HL-60 (cell line): Measurements from ENCODE around the gene PCSK5.

ENCODE experiments used
- DNase-seq, 2 experiments: peaks; one replicate each; pipeline ENCODE4 v3.0.0-alpha.2; 2010 to 2020; ENCODE audit warnings: low read depth in 1 of 2, low spot score in 1 of 2
- H3K27ac ChIP-seq: fragments of 250-450 bp; sonication (Bioruptor Pico); replicated peaks from 2 replicates; pipeline ENCODE4 v1.5.1; 2020; ENCODE audit warnings: mild to moderate bottlenecking, moderate library complexity
- H3K27me3 ChIP-seq: fragments of 250-450 bp; sonication (Bioruptor Pico); 2 replicates; pipeline ENCODE4 v1.5.1; 2021; ENCODE audit warnings: mild to moderate bottlenecking, moderate library complexity; ENCODE audit not compliant: insufficient read depth, poor library complexity, severe bottlenecking
- H3K4me3 ChIP-seq: replicated peaks from 2 replicates; pipeline ENCODE4 v1.5.1; 2011; ENCODE audit warnings: mild to moderate bottlenecking, control low read depth, low read length; ENCODE audit not compliant: insufficient read depth
- GABPA ChIP-seq: IDR thresholded peaks from 2 replicates; pipeline ENCODE4 v1.6.1; 2012; ENCODE audit warnings: low read depth
- POLR2AphosphoS5 ChIP-seq: IDR thresholded peaks from 2 replicates; pipeline ENCODE4 v1.6.1; 2012; ENCODE audit warnings: low read depth
- SPI1 ChIP-seq: IDR thresholded peaks from 2 replicates; pipeline ENCODE4 v1.6.1; 2012; ENCODE audit warnings: low read depth, mild to moderate bottlenecking, borderline replicate concordance
- TF ChIP-seq, protein P1 (sequence below): IDR thresholded peaks from 2 replicates; pipeline ENCODE4 v1.6.1; 2012; ENCODE audit warnings: low read depth; ENCODE audit not compliant: insufficient replicate concordance
- TF ChIP-seq, protein P2 (sequence below): IDR thresholded peaks from one replicate; pipeline ENCODE4 v1.5.1; 2011; ENCODE audit warnings: low read length, control low read depth, inconsistent platforms; ENCODE audit not compliant: insufficient read depth

Gene PCSK5

DNA sequence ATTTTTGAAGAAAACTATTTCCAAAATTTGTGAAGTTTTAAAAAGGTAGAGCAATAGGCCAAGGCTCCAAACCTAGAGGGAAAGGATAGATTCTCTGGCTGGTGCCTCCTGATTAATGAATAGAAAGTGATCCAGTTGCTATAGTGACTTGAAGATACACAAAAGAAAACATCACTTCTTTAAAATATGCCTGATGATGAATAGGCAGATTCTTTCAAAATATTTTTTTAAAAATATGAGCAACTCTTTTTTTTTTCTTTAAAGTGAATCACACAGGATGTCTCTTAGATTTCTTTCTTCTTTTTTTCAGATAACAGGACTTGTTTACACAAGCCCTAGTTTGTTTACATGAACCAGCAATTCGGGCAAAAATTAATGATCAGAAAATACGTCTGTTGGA lies 379.3 kb downstream of the PCSK5 start:
- H3K27me3 ChIP-seq, result no peaks in the 10 kb centered on the region
- DNase-seq, result no peak
- no peak overlapping the region for H3K27ac ChIP-seq
- TF ChIP-seq, protein P1, sequence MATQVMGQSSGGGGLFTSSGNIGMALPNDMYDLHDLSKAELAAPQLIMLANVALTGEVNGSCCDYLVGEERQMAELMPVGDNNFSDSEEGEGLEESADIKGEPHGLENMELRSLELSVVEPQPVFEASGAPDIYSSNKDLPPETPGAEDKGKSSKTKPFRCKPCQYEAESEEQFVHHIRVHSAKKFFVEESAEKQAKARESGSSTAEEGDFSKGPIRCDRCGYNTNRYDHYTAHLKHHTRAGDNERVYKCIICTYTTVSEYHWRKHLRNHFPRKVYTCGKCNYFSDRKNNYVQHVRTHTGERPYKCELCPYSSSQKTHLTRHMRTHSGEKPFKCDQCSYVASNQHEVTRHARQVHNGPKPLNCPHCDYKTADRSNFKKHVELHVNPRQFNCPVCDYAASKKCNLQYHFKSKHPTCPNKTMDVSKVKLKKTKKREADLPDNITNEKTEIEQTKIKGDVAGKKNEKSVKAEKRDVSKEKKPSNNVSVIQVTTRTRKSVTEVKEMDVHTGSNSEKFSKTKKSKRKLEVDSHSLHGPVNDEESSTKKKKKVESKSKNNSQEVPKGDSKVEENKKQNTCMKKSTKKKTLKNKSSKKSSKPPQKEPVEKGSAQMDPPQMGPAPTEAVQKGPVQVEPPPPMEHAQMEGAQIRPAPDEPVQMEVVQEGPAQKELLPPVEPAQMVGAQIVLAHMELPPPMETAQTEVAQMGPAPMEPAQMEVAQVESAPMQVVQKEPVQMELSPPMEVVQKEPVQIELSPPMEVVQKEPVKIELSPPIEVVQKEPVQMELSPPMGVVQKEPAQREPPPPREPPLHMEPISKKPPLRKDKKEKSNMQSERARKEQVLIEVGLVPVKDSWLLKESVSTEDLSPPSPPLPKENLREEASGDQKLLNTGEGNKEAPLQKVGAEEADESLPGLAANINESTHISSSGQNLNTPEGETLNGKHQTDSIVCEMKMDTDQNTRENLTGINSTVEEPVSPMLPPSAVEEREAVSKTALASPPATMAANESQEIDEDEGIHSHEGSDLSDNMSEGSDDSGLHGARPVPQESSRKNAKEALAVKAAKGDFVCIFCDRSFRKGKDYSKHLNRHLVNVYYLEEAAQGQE, result no peak
- TF ChIP-seq GABPA (no peak), POLR2AphosphoS5 (no peak), SPI1 (no peak)
- TF ChIP-seq, protein P2, sequence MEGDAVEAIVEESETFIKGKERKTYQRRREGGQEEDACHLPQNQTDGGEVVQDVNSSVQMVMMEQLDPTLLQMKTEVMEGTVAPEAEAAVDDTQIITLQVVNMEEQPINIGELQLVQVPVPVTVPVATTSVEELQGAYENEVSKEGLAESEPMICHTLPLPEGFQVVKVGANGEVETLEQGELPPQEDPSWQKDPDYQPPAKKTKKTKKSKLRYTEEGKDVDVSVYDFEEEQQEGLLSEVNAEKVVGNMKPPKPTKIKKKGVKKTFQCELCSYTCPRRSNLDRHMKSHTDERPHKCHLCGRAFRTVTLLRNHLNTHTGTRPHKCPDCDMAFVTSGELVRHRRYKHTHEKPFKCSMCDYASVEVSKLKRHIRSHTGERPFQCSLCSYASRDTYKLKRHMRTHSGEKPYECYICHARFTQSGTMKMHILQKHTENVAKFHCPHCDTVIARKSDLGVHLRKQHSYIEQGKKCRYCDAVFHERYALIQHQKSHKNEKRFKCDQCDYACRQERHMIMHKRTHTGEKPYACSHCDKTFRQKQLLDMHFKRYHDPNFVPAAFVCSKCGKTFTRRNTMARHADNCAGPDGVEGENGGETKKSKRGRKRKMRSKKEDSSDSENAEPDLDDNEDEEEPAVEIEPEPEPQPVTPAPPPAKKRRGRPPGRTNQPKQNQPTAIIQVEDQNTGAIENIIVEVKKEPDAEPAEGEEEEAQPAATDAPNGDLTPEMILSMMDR, result no peak
- no peak overlapping the region for H3K4me3 ChIP-seq

DNA sequence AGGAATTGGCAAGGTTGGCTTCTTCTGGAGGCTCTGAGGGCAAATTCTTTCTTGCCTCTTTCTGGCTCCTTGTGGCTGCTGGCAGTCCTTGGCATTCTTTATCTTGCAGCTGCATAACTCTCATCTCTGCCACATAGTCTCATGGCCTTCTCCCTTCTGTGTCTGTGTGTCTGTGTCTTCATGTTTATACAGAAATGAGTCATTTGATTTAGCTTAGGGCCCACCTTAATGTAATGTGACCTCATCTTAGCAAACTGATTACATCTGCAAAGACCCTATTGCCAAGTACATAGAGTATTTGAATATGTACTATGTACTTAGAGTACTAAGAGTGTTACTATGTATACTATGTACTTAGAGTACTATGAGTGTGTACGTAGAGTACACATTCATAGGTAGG lies 381.3 kb downstream of the PCSK5 start:
- no peak overlapping the region for H3K4me3 ChIP-seq
- TF ChIP-seq SPI1 (no peak), GABPA (no peak)
- TF ChIP-seq, protein P2, result no peak
- no peaks in the 10 kb centered on the region for H3K27me3 ChIP-seq
- no peak for DNase-seq
- no peak overlapping the region for H3K27ac ChIP-seq

DNA sequence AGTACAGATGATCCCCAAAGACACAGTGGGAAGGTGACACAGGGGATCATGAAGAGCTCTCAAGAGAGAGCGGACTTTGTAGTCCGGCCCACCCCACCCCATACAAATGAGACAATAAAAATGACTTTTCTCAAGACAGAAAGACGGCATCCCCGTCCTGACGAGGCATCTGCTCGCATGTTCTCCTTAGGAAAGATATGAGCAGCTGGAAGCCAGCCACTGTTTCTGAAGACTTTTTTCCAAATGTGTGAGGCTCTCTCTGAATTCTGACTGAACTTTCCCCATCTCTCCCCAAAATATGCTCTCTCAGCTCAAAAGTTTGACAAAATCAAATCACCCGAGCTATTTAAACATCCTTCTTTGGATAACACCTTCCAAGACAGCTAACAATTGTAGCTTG lies 398.6 kb downstream of the PCSK5 start:
- no peak overlapping the region for H3K27ac ChIP-seq
- H3K4me3 ChIP-seq, result no peak overlapping the region
- H3K27me3 ChIP-seq, result no peaks in the 10 kb centered on the region
- no peak for DNase-seq
- TF ChIP-seq GABPA, result no peak
- no peak for TF ChIP-seq POLR2AphosphoS5
- TF ChIP-seq, protein P1, result no peak
- TF ChIP-seq SPI1, result no peak
- TF ChIP-seq, protein P2, result no peak

DNA sequence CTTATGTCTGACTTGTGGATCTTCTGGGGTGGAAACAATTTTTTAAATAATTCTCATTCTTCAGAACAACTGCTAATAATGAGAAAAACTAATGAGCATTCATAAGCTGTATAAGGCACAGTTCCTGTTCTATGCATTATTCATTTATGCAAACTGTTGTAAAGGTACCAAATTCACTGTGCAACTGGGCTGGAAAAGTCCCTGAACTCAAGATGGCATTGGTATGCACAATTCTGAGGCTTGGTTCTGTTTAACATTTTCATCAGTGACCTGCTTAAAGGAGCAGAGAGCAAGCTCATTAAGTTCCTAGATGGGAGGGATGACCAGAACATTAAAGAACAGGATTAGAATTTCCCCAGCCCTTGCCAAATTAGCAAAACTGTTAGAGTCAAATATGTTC lies 399.2 kb downstream of the PCSK5 start:
- Histone ChIP-seq H3K4me3 (no peak overlapping the region), H3K27me3 (no peaks in the 10 kb centered on the region), H3K27ac (no peak overlapping the region)
- TF ChIP-seq GABPA (no peak), SPI1 (no peak), POLR2AphosphoS5 (no peak)
- TF ChIP-seq, protein P2, result no peak
- TF ChIP-seq, protein P1, result no peak
- no peak for DNase-seq
